Activated CD4-positive, alpha-beta T cell treated with anti-CD3 and anti-CD28 coated beads, Interleukin-2, Interleukin-6, amounts not matched to agents 100 ng/mL and 50 ng/mL, durations not matched to agents 16 hours and 8 hours (primary cell): Measurements from ENCODE around the gene PSENEN.
"Not testable (repeated sequence)": the region's sequence is repeated elsewhere in the genome, so short reads cannot be mapped to it uniquely, and the experiment has no call there.

Experiments
- DNase-seq: peaks from one replicate; pipeline ENCODE4 v3.0.0-alpha.2; 2020

PSENEN gene

GRCh38 chr19:35790981-35791813 is 45.7 kb downstream of the PSENEN start:
- DNase-seq: peak; percentile 19

GRCh38 chr19:35791814-35792279 is 46.4 kb downstream of the PSENEN start:
- DNase-seq: no peak

- no peak for DNase-seq
These were observed 46.9 kb downstream of the PSENEN start for GRCh38 chr19:35792312-35792711.

GRCh38 chr19:35792888-35793287 is 47.4 kb downstream of the PSENEN start:
- DNase-seq: no peak

GRCh38 chr19:35793381-35794165 is 48.1 kb downstream of the PSENEN start:
- DNase-seq: no peak

- DNase-seq: not testable (repeated sequence)
These were observed 50.1 kb downstream of the PSENEN start for GRCh38 chr19:35795564-35795963.
